ENCODE results near the gene TIGIT. TPM values are rescaled to one million over a fixed set of nuclear protein-coding genes. Genes with fewer than 3 reads are reported as not detected.
A peak's percentile ranks its signal among the peaks of the same experiment; 100 is the strongest.

The TIGIT gene
- total and polyA plus RNA-seq, 2 donors (not counting 1 experiment from before 2014, with no cell fraction given), result 2.5 to 4.6 TPM

DNA sequence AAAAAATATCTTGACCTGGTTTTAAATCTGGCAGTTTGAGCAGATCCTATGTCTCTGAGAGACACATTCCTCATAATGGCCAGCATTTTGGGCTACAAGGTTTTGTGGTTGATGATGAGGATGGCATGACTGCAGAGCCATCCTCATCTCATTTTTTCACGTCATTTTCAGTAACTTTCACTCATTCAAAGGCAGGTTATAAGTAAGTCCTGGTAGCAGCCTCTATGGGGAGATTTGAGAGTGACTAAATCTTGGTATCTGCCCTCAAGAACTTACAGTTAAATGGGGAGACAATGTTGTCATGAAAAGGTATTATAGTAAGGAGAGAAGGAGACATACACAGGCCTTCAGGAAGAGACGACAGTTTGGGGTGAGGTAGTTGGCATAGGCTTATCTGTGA is 14.5 kb downstream of the TIGIT start:
- Histone ChIP-seq H3K9ac (ENCODE audit: low read length) (peak overlapping the region; percentile 27), H3K27me3 (replicated peaks in 1 of 4; ENCODE audit: control extremely low read depth in 1 of 4, control insufficient read depth in 3 of 4, insufficient read depth in 4 of 4, low read length in 3 of 4) (no peaks in the 10 kb centered on the region), H4K20me1 (ENCODE audit: control insufficient read depth, insufficient read depth, low read length, poor library complexity, severe bottlenecking) (no peaks in the 10 kb centered on the region), H3K4me1 (ENCODE audit: control insufficient read depth in 2 of 2, insufficient read depth in 2 of 2, low read length in 2 of 2) (peaks cover 22 to 27% of the 10 kb centered on the region in 2 donors), H3K4me3 (ENCODE audit: control extremely low read depth in 1 of 5, extremely low read depth in 1 of 5, insufficient read depth in 1 of 5, low read depth in 2 of 5, low read length in 4 of 5) (peak overlapping the region in 1 of 5 experiments; percentile 1), H3K27ac (ENCODE audit: low read length in 2 of 2) (peak overlapping the region; percentile 74 to 82), H3K36me3 (replicated peaks in 1 of 2; ENCODE audit: control extremely low read depth in 1 of 2, control insufficient read depth in 1 of 2, extremely low read depth in 1 of 2, insufficient read depth in 2 of 2, low read length in 1 of 2) (no peaks in the 10 kb centered on the region), H3K9me3 (ENCODE audit: control extremely low read depth in 1 of 3, control insufficient read depth in 2 of 3, insufficient read depth in 1 of 3, low read length in 2 of 3) (no peaks in the 10 kb centered on the region), H3K79me2 (ENCODE audit: control insufficient read depth, insufficient read depth, low read length) (no peaks in the 10 kb centered on the region), H3K4me2 (replicated peaks; ENCODE audit: low read depth, low read length, poor library complexity, severe bottlenecking) (peak overlapping the region; percentile 54), H2AFZ (ENCODE audit: insufficient read depth, low read depth, low read length, poor library complexity, severe bottlenecking) (peak overlapping the region; percentile 45)
- Mint-ChIP-seq H3K27ac (peak overlapping the region; percentile 94), H3K4me3 (peak overlapping the region; percentile 77), H3K9me3 (ENCODE audit: insufficient read depth) (no peaks in the 10 kb centered on the region), H3K4me1 (peaks cover 34% of the 10 kb centered on the region), H3K27me3 (no peaks in the 10 kb centered on the region)
- POLR2A ChIA-PET, result interaction anchor here (1.5 kb wide), 1 partner anchor 17 kb away, joined by 5 read pairs; no protein-coding TSS in a partner anchor
- DNase-seq, result no peak
- intact Hi-C loops (cut with micrococcal nuclease), result loop anchor here (1.0 kb wide), 1 partner anchor 8 kb away; no protein-coding TSS in a partner anchor
- peak; percentile 11 for ATAC-seq (ENCODE audit: low read depth)
- CTCF ChIA-PET, result interaction anchor here (1.2 to 4.9 kb wide), 4 partner anchors 9 to 77 kb away, joined by 3 to 31 read pairs (median 8); no protein-coding TSS in a partner anchor
- no peak for TF ChIP-seq CTCF (IDR thresholded peaks at IDR 0.05)
- no peak for TF ChIP-seq EZH2 (IDR thresholded peaks at IDR 0.05; ENCODE audit: borderline replicate concordance, insufficient read depth, low read depth, low read length, poor library complexity, severe bottlenecking)
- WGBS (ENCODE audit: insufficient coverage), result 55% methylated on average over 1 of the region's 2 CpGs

DNA sequence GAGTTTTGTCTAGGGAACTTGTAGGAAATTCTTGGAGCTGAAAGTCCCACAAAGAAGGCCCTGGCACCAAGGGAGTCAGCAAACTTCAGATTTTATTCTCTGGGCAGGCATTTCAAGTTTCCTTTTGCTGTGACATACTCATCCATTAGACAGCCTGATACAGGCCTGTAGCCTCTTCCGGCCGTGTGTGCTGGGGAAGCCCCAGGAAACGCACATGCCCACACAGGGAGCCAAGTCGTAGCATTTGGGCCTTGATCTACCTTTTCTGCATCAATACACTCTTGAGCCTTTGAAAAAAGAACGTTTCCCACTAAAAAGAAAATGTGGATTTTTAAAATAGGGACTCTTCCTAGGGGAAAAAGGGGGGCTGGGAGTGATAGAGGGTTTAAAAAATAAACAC is 15.0 kb downstream of the TIGIT start:
- peak overlapping the region; percentile 94 for H3K27ac Mint-ChIP-seq
- Histone ChIP-seq H3K36me3 (replicated peaks in 1 of 2; ENCODE audit: control extremely low read depth in 1 of 2, control insufficient read depth in 1 of 2, extremely low read depth in 1 of 2, insufficient read depth in 2 of 2, low read length in 1 of 2) (no peaks in the 10 kb centered on the region), H2AFZ (ENCODE audit: insufficient read depth, low read depth, low read length, poor library complexity, severe bottlenecking) (peak overlapping the region; percentile 45), H3K4me3 (ENCODE audit: control extremely low read depth in 1 of 5, extremely low read depth in 1 of 5, insufficient read depth in 1 of 5, low read depth in 2 of 5, low read length in 4 of 5) (no peak overlapping the region), H3K79me2 (ENCODE audit: control insufficient read depth, insufficient read depth, low read length) (no peaks in the 10 kb centered on the region), H4K20me1 (ENCODE audit: control insufficient read depth, insufficient read depth, low read length, poor library complexity, severe bottlenecking) (no peaks in the 10 kb centered on the region), H3K9ac (ENCODE audit: low read length) (peak overlapping the region; percentile 27), H3K9me3 (ENCODE audit: control extremely low read depth in 1 of 3, control insufficient read depth in 2 of 3, insufficient read depth in 1 of 3, low read length in 2 of 3) (no peaks in the 10 kb centered on the region), H3K4me1 (ENCODE audit: control insufficient read depth in 2 of 2, insufficient read depth in 2 of 2, low read length in 2 of 2) (peaks cover 22 to 27% of the 10 kb centered on the region in 2 donors), H3K4me2 (replicated peaks; ENCODE audit: low read depth, low read length, poor library complexity, severe bottlenecking) (peak overlapping the region; percentile 54), H3K27me3 (replicated peaks in 1 of 4; ENCODE audit: control extremely low read depth in 1 of 4, control insufficient read depth in 3 of 4, insufficient read depth in 4 of 4, low read length in 3 of 4) (no peaks in the 10 kb centered on the region), H3K27ac (ENCODE audit: low read length in 2 of 2) (peak overlapping the region; percentile 74 to 82)
- no peaks in the 10 kb centered on the region for H3K9me3 Mint-ChIP-seq (ENCODE audit: insufficient read depth)
- CTCF ChIA-PET, result interaction anchor here (4.9 kb wide), 1 partner anchor 18 kb away, joined by 31 read pairs; no protein-coding TSS in a partner anchor
- TF ChIP-seq EZH2 (IDR thresholded peaks at IDR 0.05; ENCODE audit: borderline replicate concordance, insufficient read depth, low read depth, low read length, poor library complexity, severe bottlenecking), result no peak
- TF ChIP-seq CTCF (IDR thresholded peaks at IDR 0.05), result no peak
- peak; percentile 69 for DNase-seq
- POLR2A ChIA-PET, result no interaction called here
- peaks cover 34% of the 10 kb centered on the region for H3K4me1 Mint-ChIP-seq
- WGBS (ENCODE audit: insufficient coverage), result 43% methylated on average over 3 of the region's 5 CpGs
- intact Hi-C loops (cut with micrococcal nuclease), result loop anchor here (1.0 kb wide), 1 partner anchor 9 kb away; no protein-coding TSS in a partner anchor
- H3K4me3 Mint-ChIP-seq, result peak overlapping the region; percentile 77
- ATAC-seq (ENCODE audit: low read depth), result peak; percentile 84
- no peaks in the 10 kb centered on the region for H3K27me3 Mint-ChIP-seq
